GM23338 (cell line): ENCODE data around the gene NSUN4. TPM values are rescaled to one million over a fixed set of nuclear protein-coding genes. Genes with fewer than 3 reads are reported as not detected.
A peak's percentile ranks its signal among the peaks of the same experiment; 100 is the strongest.

ENCODE experiments used
- ATAC-seq: fragments of 200-7000 bp; cut with Tn5 transposase; 3 replicates; pipeline ENCODE4 v1.9.1; 2020
- DNase-seq: peaks from one replicate; pipeline ENCODE4 v3.0.0-alpha.2; 2015; ENCODE audit warnings: low spot score
- H2AFZ ChIP-seq: fragments of 200-600 bp; sonication (generic); 2 replicates; pipeline ENCODE4 v1.8.0; 2016; ENCODE audit warnings: antibody characterized with exemption, mild to moderate bottlenecking, moderate library complexity
- H3F3A ChIP-seq: fragments of 200-600 bp; sonication (generic); replicated peaks from 2 replicates; pipeline ENCODE4 v1.8.0; 2017; ENCODE audit warnings: antibody characterized with exemption, mixed run types, low read depth
- H3K27ac ChIP-seq: fragments of 200-600 bp; sonication (generic); 2 replicates; pipeline ENCODE4 v1.6.1; 2016; ENCODE audit warnings: low read depth
- H3K27me3 ChIP-seq: fragments of 200-600 bp; sonication (generic); 2 replicates; pipeline ENCODE4 v1.8.0; 2016; ENCODE audit warnings: mild to moderate bottlenecking, mixed run types, moderate library complexity; ENCODE audit not compliant: insufficient read depth
- H3K36me3 ChIP-seq: fragments of 200-600 bp; sonication (generic); 2 replicates; pipeline ENCODE4 v1.8.0; 2016; ENCODE audit warnings: mild to moderate bottlenecking; ENCODE audit not compliant: insufficient read depth
- H3K4me1 ChIP-seq: fragments of 200-600 bp; sonication (generic); 2 replicates; pipeline ENCODE4 v1.8.0; 2016; ENCODE audit warnings: mild to moderate bottlenecking, moderate library complexity; ENCODE audit not compliant: insufficient read depth
- H3K4me2 ChIP-seq: fragments of 200-600 bp; sonication (generic); 2 replicates; pipeline ENCODE4 v1.7.1; 2017; ENCODE audit warnings: mixed run types
- H3K4me3 ChIP-seq: fragments of 200-600 bp; sonication (generic); 2 replicates; pipeline ENCODE4 v1.6.1; 2016; ENCODE audit warnings: mixed run types
- H3K79me2 ChIP-seq: fragments of 200-600 bp; sonication (generic); replicated peaks from 2 replicates; pipeline ENCODE4 v1.8.0; 2017; ENCODE audit warnings: mild to moderate bottlenecking; ENCODE audit not compliant: insufficient read depth
- H3K9me2 ChIP-seq: fragments of 200-600 bp; sonication (generic); 2 replicates; pipeline ENCODE4 v1.8.0; 2017; ENCODE audit not compliant: insufficient read depth
- H4K20me1 ChIP-seq: fragments of 200-600 bp; sonication (generic); replicated peaks from 2 replicates; pipeline ENCODE4 v1.8.0; 2017; ENCODE audit warnings: mild to moderate bottlenecking; ENCODE audit not compliant: insufficient read depth
- H3K27ac Mint-ChIP-seq: 2 replicates; pipeline ENCODE4 v1.8.0; 2020; ENCODE audit warnings: inconsistent platforms, mild to moderate bottlenecking, moderate library complexity, mixed read lengths
- H3K27me3 Mint-ChIP-seq: 3 replicates; pipeline ENCODE4 v1.8.0; 2022; ENCODE audit warnings: low read depth, mild to moderate bottlenecking, moderate library complexity, mixed read lengths, inconsistent platforms; ENCODE audit not compliant: insufficient read depth, poor library complexity
- H3K36me3 Mint-ChIP-seq: 3 replicates; pipeline ENCODE4 v1.8.0; 2021; ENCODE audit warnings: low read depth, mild to moderate bottlenecking, inconsistent platforms, moderate library complexity, mixed read lengths
- H3K4me1 Mint-ChIP-seq: 3 replicates; pipeline ENCODE4 v1.8.0; 2020; ENCODE audit warnings: mild to moderate bottlenecking, inconsistent platforms, mixed read lengths
- H3K4me3 Mint-ChIP-seq: 3 replicates; pipeline ENCODE4 v1.8.0; 2021; ENCODE audit warnings: moderate library complexity, mild to moderate bottlenecking, inconsistent platforms, mixed read lengths
- H3K9me3 Mint-ChIP-seq: 3 replicates; pipeline ENCODE4 v1.8.0; 2020; ENCODE audit warnings: moderate library complexity, mild to moderate bottlenecking, inconsistent platforms, mixed read lengths
- CREB1 ChIP-seq: fragments of 250-450 bp; sonication (Bioruptor Pico); IDR thresholded peaks from 2 replicates; pipeline ENCODE4 v1.5.0; 2020; ENCODE audit warnings: low read depth, mild to moderate bottlenecking, moderate library complexity
- EZH2 ChIP-seq: fragments of 200-600 bp; sonication (generic); IDR thresholded peaks from one replicate; pipeline ENCODE4 v1.8.0; 2017; ENCODE audit warnings: antibody characterized with exemption, mild to moderate bottlenecking, low read depth; ENCODE audit not compliant: unreplicated experiment
- EZH2phosphoT487 ChIP-seq: fragments of 200-600 bp; sonication (generic); IDR thresholded peaks from one replicate; pipeline ENCODE4 v1.8.1; 2018; ENCODE audit warnings: antibody characterized with exemption; ENCODE audit not compliant: unreplicated experiment
- NANOG ChIP-seq: IDR thresholded peaks from 2 replicates; pipeline ENCODE4 v1.6.1; 2016; ENCODE audit warnings: antibody characterized with exemption, borderline replicate concordance
- polyA plus RNA-seq: library from polyadenylated mRNA; unstranded; fragments of >200 nt; fragmentation: Nextera tagmentation; extraction: Ambion mirVana; gene quantifications from 2 replicates; pipeline ENCODE4 v1.2.1, GENCODE V29; 2016
- total RNA-seq: library from RNA; depleted of rRNA; stranded (reverse); fragments of >200 nt; shearing (Covaris generic); gene quantifications from 2 replicates; pipeline ENCODE4 v1.2.3, GENCODE V29; 2014
- TF ChIP-seq, protein P1 (sequence below): IDR thresholded peaks from one replicate; pipeline ENCODE4 v1.6.1; 2018; ENCODE audit warnings: antibody characterized with exemption; ENCODE audit not compliant: unreplicated experiment
- TF ChIP-seq, protein P2 (sequence below), 2 experiments: fragments of 200-600 bp in 1 of 2; sonication (generic) in 1 of 2; conservative IDR thresholded peaks; 2 replicates each; pipeline versions ENCODE4 v1.5.1 to v1.6.1; 2016 to 2017; ENCODE audit warnings: antibody characterized with exemption in 2 of 2, low read depth in 2 of 2, mild to moderate bottlenecking in 2 of 2, moderate library complexity in 1 of 2

Gene NSUN4
- total and polyA plus RNA-seq, 2 experiments from 2014 or later = 8.9 to 11.6 TPM

DNA sequence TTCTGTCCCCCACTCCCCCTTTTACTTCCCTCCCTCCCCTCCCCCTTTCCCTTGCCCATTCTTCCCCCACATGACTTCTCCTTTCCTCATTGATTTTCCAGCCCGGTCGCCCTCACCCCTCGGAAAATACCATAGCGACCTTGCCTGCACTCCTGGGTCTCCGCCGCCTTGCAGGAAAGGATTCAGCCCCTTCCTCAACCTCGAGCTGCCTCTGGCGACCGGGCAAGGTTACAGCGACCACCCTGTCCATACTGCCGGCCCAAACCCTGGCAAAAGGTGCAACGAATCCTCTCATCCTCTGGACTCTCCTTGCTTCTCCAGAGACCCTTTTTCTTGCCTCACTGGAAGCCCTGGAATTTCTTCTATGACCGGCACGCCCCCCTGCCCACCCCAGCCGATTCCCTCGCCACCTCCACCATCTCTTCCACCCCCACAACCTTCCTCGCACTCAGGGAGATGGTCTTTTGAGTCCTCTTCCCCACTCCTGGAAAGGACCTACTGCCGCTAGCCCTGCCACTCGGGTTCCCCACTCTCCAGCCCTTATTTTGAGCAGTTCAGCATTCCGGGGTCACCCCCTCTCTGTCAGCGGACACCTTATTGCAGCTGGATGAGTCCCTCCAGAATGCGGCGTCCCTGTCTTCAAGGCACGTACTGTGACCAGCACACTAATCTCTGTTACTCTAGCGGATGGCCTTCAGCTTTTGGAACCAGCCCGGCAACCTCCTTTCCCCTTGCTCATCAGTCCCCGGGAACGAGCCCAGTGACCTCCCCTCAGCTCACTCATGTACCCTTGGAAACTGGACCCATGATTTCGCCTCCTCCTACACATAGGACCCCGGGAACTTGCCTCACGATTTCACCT is 846 bp downstream of the NSUN4 start:
- H3K27ac ChIP-seq = peak overlapping the region; percentile 100
- no peaks in the 10 kb centered on the region for H3K9me2 ChIP-seq
- H3K27me3 Mint-ChIP-seq = peaks cover 13% of the 10 kb centered on the region
- ATAC-seq (peak; percentile 21), DNase-seq (no peak)
- peaks cover 14% of the 10 kb centered on the region for H3K4me1 ChIP-seq
- TF ChIP-seq EZH2 (no peak), CREB1 (CRISPR knock-in tag) (no peak), EZH2phosphoT487 (no peak), NANOG (no peak)
- TF ChIP-seq, protein P1, sequence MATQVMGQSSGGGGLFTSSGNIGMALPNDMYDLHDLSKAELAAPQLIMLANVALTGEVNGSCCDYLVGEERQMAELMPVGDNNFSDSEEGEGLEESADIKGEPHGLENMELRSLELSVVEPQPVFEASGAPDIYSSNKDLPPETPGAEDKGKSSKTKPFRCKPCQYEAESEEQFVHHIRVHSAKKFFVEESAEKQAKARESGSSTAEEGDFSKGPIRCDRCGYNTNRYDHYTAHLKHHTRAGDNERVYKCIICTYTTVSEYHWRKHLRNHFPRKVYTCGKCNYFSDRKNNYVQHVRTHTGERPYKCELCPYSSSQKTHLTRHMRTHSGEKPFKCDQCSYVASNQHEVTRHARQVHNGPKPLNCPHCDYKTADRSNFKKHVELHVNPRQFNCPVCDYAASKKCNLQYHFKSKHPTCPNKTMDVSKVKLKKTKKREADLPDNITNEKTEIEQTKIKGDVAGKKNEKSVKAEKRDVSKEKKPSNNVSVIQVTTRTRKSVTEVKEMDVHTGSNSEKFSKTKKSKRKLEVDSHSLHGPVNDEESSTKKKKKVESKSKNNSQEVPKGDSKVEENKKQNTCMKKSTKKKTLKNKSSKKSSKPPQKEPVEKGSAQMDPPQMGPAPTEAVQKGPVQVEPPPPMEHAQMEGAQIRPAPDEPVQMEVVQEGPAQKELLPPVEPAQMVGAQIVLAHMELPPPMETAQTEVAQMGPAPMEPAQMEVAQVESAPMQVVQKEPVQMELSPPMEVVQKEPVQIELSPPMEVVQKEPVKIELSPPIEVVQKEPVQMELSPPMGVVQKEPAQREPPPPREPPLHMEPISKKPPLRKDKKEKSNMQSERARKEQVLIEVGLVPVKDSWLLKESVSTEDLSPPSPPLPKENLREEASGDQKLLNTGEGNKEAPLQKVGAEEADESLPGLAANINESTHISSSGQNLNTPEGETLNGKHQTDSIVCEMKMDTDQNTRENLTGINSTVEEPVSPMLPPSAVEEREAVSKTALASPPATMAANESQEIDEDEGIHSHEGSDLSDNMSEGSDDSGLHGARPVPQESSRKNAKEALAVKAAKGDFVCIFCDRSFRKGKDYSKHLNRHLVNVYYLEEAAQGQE = no peak
- H3K36me3 ChIP-seq = peaks cover 19% of the 10 kb centered on the region; the same call in 1 of the 2 replicates
- peak overlapping the region; percentile 99 for H3K27ac Mint-ChIP-seq
- H4K20me1 ChIP-seq = no peaks in the 10 kb centered on the region
- H3K4me2 ChIP-seq = peak overlapping the region; percentile 84
- peaks cover 11% of the 10 kb centered on the region for H3F3A ChIP-seq
- peak overlapping the region; percentile 81 for H3K4me3 ChIP-seq
- no peaks in the 10 kb centered on the region for H3K27me3 ChIP-seq
- peaks cover 37% of the 10 kb centered on the region for H3K36me3 Mint-ChIP-seq
- H3K9me3 Mint-ChIP-seq = no peaks in the 10 kb centered on the region
- peaks cover 20% of the 10 kb centered on the region for H3K79me2 ChIP-seq
- peak overlapping the region; percentile 92 for H3K4me3 Mint-ChIP-seq
- peaks cover 18% of the 10 kb centered on the region; the same call in 2 of the 3 replicates for H3K4me1 Mint-ChIP-seq
- H2AFZ ChIP-seq = peak overlapping the region; percentile 85; the same call in 1 of the 2 replicates

- H3K27me3 ChIP-seq = no peaks in the 10 kb centered on the region
- H3K4me3 Mint-ChIP-seq = peak overlapping the region; percentile 92
- peak; percentile 51 for DNase-seq
- peaks cover 14% of the 10 kb centered on the region for H3F3A ChIP-seq
- H3K4me1 Mint-ChIP-seq = peaks cover 18% of the 10 kb centered on the region; the same call in 2 of the 3 replicates
- peak overlapping the region; percentile 81; the same call in 1 of the 2 replicates for H3K4me3 ChIP-seq
- peaks cover 44% of the 10 kb centered on the region for H3K36me3 Mint-ChIP-seq
- H2AFZ ChIP-seq = no peak overlapping the region
- H3K36me3 ChIP-seq = peaks cover 24% of the 10 kb centered on the region; the same call in 1 of the 2 replicates
- peak overlapping the region; percentile 100; the same call in 1 of the 2 replicates for H3K27ac ChIP-seq
- H4K20me1 ChIP-seq = no peaks in the 10 kb centered on the region
- H3K27ac Mint-ChIP-seq = peak overlapping the region; percentile 99
- H3K4me2 ChIP-seq = peak overlapping the region; percentile 84; the same call in 1 of the 2 replicates
- TF ChIP-seq, protein P2, sequence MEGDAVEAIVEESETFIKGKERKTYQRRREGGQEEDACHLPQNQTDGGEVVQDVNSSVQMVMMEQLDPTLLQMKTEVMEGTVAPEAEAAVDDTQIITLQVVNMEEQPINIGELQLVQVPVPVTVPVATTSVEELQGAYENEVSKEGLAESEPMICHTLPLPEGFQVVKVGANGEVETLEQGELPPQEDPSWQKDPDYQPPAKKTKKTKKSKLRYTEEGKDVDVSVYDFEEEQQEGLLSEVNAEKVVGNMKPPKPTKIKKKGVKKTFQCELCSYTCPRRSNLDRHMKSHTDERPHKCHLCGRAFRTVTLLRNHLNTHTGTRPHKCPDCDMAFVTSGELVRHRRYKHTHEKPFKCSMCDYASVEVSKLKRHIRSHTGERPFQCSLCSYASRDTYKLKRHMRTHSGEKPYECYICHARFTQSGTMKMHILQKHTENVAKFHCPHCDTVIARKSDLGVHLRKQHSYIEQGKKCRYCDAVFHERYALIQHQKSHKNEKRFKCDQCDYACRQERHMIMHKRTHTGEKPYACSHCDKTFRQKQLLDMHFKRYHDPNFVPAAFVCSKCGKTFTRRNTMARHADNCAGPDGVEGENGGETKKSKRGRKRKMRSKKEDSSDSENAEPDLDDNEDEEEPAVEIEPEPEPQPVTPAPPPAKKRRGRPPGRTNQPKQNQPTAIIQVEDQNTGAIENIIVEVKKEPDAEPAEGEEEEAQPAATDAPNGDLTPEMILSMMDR (conservative IDR thresholded peaks at IDR 0.05; ENCODE audit: low read depth in 2 of 2) = peak; percentile 30 to 41
- TF ChIP-seq NANOG = no peak
- peaks cover 20% of the 10 kb centered on the region for H3K79me2 ChIP-seq
- H3K9me2 ChIP-seq = no peaks in the 10 kb centered on the region
- no peaks in the 10 kb centered on the region for H3K9me3 Mint-ChIP-seq
- ATAC-seq = peak; percentile 7; the same call in 2 of the 3 replicates
- H3K27me3 Mint-ChIP-seq = peaks cover 13% of the 10 kb centered on the region
- peaks cover 14% of the 10 kb centered on the region for H3K4me1 ChIP-seq
These were observed 1.6 kb downstream of the NSUN4 start for GRCh38 chr1:46342084-46342656.
